ENCODE measurements around the gene RERE.

DNA sequence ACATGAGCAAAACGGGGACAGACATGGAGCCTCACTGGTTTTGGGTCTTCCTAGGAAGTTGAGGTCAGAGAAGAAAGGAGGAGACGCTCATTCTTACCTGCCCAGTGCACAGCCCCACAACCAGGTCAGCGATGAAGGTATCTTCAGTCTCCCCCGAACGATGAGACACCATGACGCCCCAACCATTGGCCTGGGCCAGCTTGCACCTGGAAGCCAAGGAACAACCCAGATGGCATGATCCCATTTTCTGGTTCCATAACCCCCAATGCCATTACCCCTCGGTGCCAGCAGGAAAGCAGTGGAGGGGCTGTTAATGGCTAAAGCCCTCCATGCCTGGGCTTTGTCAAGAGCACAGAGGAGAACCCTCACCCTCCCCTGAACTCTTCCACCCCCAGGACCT lies 45.7 kb upstream of the RERE start:
- no peak for TF ChIP-seq CTCF (conservative IDR thresholded peaks at IDR 0.05; ENCODE audit: low read depth in 2 of 2)
- TF ChIP-seq EZH2 (IDR thresholded peaks at IDR 0.05; ENCODE audit: low read depth, unreplicated experiment): no peak
- no peak for TF ChIP-seq CREB1 (CRISPR knock-in tag; IDR thresholded peaks at IDR 0.05; ENCODE audit: low read depth)
- TF ChIP-seq POLR2AphosphoS5 (IDR thresholded peaks at IDR 0.05; ENCODE audit: low read depth): peak; percentile 18; the same call in 1 of the 2 replicates
- no peak for TF ChIP-seq REST (IDR thresholded peaks at IDR 0.05; ENCODE audit: unreplicated experiment)
- TF ChIP-seq JUNB (IDR thresholded peaks at IDR 0.05; ENCODE audit: unreplicated experiment): no peak
- no peak for TF ChIP-seq NANOG (IDR thresholded peaks at IDR 0.05; ENCODE audit: borderline replicate concordance)
- TF ChIP-seq ZNF331 (CRISPR knock-in tag; IDR thresholded peaks at IDR 0.05; ENCODE audit: low read depth): no peak
